NCI-H1092 (cell line): ENCODE measurements around the gene HKDC1.

Experiments
- DNase-seq: peaks from one replicate; lab custom pipeline; 2025; lab: John Stamatoyannopoulos, UW

Gene HKDC1

GRCh38 chr10:69217119-69217754 is 2.9 kb upstream of the HKDC1 start:
- DNase-seq: no peak

GRCh38 chr10:69218831-69219230 is 1.3 kb upstream of the HKDC1 start:
- DNase-seq: no peak

GRCh38 chr10:69220507-69220906 is 375 bp downstream of the HKDC1 start:
- no peak for DNase-seq

GRCh38 chr10:69222157-69223027 is 2.3 kb downstream of the HKDC1 start:
- no peak for DNase-seq

GRCh38 chr10:69223028-69223342 is 2.9 kb downstream of the HKDC1 start:
- DNase-seq: no peak

GRCh38 chr10:69224862-69225657 is 4.9 kb downstream of the HKDC1 start:
- no peak for DNase-seq

- DNase-seq: no peak
Measured at GRCh38 chr10:69225681-69226080, 5.5 kb downstream of the HKDC1 start.

GRCh38 chr10:69226919-69227450 is 6.9 kb downstream of the HKDC1 start:
- DNase-seq: no peak

- no peak for DNase-seq
Measured at GRCh38 chr10:69228151-69228550, 8.0 kb downstream of the HKDC1 start.

- no peak for DNase-seq
Measured at GRCh38 chr10:69229616-69229916, 9.4 kb downstream of the HKDC1 start.

GRCh38 chr10:69230128-69230527 is 10.0 kb downstream of the HKDC1 start:
- DNase-seq: no peak

GRCh38 chr10:69232252-69232651 is 12.1 kb downstream of the HKDC1 start:
- no peak for DNase-seq

GRCh38 chr10:69232736-69233480 is 12.8 kb downstream of the HKDC1 start:
- no peak for DNase-seq

- DNase-seq: no peak
Measured at GRCh38 chr10:69234447-69234846, 14.3 kb downstream of the HKDC1 start.

- DNase-seq: peak; percentile 63
Measured at GRCh38 chr10:69237528-69238159, 17.5 kb downstream of the HKDC1 start.

GRCh38 chr10:69239136-69239535 is 19.0 kb downstream of the HKDC1 start:
- no peak for DNase-seq

- DNase-seq: no peak
Measured at GRCh38 chr10:69239816-69240434, 19.8 kb downstream of the HKDC1 start.

- no peak for DNase-seq
Measured at GRCh38 chr10:69240455-69240854, 20.3 kb downstream of the HKDC1 start.

- no peak for DNase-seq
Measured at GRCh38 chr10:69241575-69241974, 21.4 kb downstream of the HKDC1 start.

- no peak for DNase-seq
Measured at GRCh38 chr10:69242040-69242851, 22.1 kb downstream of the HKDC1 start.
